ENCODE data around the gene CDKAL1.

- TF ChIP-seq CTCF (IDR thresholded peaks at IDR 0.05; ENCODE audit: insufficient read depth, low read length), result no peak
- TF ChIP-seq POLR2AphosphoS5 (IDR thresholded peaks at IDR 0.05; ENCODE audit: low read depth), result no peak
- no peak for TF ChIP-seq GABPA (IDR thresholded peaks at IDR 0.05; ENCODE audit: low read depth)
- TF ChIP-seq REST (IDR thresholded peaks at IDR 0.05; ENCODE audit: insufficient replicate concordance, low read depth), result no peak
- TF ChIP-seq SPI1 (IDR thresholded peaks at IDR 0.05; ENCODE audit: borderline replicate concordance, low read depth), result no peak
Measured at GRCh38 chr6:20693466-20694063, 159.3 kb downstream of the CDKAL1 start.
